ENCODE results near the gene MYMK.

MYMK gene

DNA sequence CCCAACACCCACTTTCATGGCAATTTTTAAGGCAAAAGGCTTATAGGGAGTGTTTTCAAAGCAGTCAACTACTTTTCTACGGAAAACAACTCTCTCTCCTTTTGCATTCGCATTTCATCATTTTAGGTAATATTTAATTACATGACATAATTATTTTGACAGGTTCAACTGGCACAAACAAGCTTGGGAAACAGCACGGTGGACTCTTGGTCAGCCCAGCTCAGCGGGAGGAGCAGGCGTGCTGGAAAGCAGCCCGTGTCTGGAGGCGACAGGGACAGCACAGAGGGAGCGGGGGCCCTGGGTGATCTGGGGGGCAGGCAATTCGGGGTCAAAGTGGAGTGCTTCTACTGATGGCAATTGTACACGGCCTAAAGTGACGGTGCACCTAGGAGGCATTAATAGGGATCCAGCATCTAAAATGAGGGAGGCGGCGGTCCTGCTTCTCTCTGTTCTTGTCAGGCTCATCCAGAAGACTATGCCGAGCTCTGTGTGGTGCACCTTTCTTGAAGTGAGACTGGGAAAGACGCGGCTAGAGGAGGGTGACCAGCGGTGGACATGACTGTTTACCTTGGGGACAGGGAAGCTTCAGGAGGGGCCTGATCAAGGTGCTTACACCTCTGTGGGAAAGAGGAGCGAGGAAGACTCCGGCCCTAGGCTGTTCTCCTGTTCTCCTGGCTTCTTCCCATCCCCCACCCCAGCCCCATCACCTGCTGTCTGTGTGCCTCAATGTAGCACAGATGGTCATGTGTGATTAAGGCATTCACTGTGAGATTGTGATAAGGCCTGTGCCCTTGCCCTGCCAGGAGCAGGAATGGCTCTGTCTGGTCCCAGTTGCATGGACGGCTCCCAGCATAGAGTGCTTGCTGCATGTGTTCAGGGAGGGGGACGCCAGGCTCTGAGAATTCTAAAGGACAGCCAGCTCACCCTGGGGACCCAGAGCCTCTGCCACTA lies 3.4 kb downstream of the MYMK start:
- no peak for DNase-seq (ENCODE audit: low spot score)
- TF ChIP-seq, protein P1, sequence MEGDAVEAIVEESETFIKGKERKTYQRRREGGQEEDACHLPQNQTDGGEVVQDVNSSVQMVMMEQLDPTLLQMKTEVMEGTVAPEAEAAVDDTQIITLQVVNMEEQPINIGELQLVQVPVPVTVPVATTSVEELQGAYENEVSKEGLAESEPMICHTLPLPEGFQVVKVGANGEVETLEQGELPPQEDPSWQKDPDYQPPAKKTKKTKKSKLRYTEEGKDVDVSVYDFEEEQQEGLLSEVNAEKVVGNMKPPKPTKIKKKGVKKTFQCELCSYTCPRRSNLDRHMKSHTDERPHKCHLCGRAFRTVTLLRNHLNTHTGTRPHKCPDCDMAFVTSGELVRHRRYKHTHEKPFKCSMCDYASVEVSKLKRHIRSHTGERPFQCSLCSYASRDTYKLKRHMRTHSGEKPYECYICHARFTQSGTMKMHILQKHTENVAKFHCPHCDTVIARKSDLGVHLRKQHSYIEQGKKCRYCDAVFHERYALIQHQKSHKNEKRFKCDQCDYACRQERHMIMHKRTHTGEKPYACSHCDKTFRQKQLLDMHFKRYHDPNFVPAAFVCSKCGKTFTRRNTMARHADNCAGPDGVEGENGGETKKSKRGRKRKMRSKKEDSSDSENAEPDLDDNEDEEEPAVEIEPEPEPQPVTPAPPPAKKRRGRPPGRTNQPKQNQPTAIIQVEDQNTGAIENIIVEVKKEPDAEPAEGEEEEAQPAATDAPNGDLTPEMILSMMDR (IDR thresholded peaks at IDR 0.05; ENCODE audit: borderline replicate concordance, control extremely low read depth, extremely low read depth, insufficient read depth, missing control alignments), result no peak
- in situ Hi-C loops (cut with MboI; ENCODE audit: low sequenced_read_pairs, unreplicated experiment), result no loop called here

DNA sequence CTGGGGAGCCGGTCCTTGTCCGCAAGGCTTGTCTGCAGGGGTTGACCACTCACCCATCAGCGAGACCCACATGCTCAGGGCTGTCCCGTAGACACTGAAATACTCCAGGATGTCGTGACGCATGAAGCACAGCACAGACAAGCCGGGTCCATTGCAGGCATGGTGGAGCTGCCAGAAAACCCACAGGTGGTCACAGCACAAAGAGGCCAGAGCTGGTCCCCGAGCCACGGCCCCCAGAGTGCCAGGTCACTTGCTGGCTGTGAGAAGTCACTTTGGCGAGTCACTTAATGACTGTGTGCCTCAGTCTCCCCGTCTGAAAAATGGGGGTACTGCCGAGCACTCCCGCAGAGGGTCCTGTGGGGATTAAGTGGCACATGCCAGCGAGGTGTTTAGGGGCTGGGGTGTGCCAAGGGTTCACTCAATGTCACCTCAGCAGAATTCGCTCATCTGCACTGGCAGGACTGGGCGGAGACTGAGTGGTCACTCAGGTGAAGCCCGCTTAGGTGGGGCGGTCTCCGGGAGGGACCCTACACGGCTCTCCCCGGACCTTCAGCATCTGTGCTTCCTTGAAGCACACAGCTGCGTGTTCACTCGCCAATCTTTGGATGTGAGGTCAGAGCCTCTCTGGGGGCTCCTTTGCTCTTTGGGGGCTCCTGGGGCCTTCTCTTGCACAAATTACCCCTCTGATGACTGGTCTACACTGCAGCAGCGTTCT lies 4.5 kb downstream of the MYMK start:
- no peak for DNase-seq (ENCODE audit: low spot score)

DNA sequence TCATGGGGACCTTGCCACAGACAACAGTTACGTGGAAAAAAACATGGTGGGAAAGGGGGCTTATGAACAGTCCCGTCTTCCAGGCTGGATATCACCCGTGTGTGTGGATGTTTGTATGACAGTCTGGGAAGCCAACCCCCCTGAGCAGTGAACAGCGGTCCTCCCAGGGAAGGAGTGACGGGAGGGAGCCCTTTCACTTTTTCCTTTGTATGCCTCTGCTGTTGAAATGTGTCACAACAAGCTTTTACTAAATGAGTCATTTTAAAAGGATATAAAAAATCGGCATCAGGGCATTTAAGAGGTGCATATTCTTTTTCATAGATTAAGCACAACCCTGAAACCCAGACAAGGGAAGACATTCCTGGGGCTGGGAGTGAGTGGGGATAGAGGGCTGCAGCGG lies 5.1 kb downstream of the MYMK start:
- TF ChIP-seq, protein P1 (IDR thresholded peaks at IDR 0.05; ENCODE audit: borderline replicate concordance, control extremely low read depth, extremely low read depth, insufficient read depth, missing control alignments), result no peak
- in situ Hi-C loops (cut with MboI; ENCODE audit: low sequenced_read_pairs, unreplicated experiment), result no loop called here
- DNase-seq (ENCODE audit: low spot score), result no peak

More for the DNA sequence above, 4.5 kb downstream of the MYMK start:
- in situ Hi-C loops (cut with MboI; ENCODE audit: low sequenced_read_pairs, unreplicated experiment), result no loop called here
- TF ChIP-seq, protein P1 (IDR thresholded peaks at IDR 0.05; ENCODE audit: borderline replicate concordance, control extremely low read depth, extremely low read depth, insufficient read depth, missing control alignments), result no peak

DNA sequence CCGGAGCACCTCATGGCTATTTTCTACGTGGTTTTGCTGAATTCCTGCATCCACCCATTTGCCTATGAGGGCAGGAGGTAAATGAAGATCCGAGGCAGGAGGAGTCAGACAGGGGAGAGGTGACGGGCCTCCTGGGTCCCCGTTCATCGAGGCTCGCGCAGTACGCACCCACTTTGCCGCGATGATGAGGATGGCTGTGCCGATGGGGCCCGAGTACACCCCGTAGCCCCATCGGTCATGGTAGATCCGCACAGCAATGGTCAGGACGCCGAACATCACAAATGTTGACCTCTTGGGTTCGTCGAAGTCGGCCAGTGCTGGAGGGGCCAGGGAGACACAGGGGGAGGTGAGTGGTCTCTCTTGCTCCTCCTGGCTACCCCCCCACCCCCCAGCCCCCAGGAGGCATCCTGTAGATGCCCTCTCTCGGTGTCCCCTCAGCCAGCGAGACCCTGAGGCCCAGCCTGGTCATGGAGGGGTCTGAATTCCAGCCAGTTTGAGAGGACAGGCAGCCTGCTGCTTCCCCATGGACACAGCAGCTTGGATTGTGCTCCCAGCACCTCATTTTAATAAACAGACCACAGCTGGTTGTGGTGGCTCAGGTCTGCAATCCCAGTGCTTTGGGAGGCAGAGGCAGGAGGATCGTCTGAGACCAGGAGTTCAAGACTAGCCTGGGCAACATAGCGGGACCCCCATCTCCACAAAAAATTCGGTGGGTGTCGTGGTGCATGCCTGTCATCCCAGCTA lies 5.9 kb downstream of the MYMK start:
- in situ Hi-C loops (cut with MboI; ENCODE audit: low sequenced_read_pairs, unreplicated experiment), result no loop called here
- TF ChIP-seq, protein P1 (IDR thresholded peaks at IDR 0.05; ENCODE audit: borderline replicate concordance, control extremely low read depth, extremely low read depth, insufficient read depth, missing control alignments), result no peak
- DNase-seq (ENCODE audit: low spot score), result no peak

DNA sequence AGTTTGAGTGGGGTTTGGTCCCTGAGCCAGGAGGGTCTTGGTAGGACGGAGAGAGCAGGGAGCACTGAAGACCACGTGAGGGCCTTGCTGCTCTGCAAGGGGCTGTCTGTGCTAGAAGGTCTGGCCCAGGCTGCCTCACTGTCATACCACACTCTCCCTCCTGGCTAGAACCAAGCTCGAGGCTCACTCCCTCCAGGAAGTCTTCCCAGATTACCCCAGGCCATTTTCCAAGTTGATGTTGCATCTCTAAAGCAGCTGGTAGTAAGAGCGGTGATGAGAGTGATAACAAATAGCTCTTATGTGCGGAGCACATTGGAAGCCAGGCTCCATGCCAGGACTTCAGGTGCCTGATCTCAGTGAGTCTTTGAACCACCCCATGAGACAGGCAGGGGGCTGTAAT lies 6.6 kb downstream of the MYMK start:
- in situ Hi-C loops (cut with MboI; ENCODE audit: low sequenced_read_pairs, unreplicated experiment), result no loop called here

More for the DNA sequence above, 6.6 kb downstream of the MYMK start:
- no peak for DNase-seq (ENCODE audit: low spot score)
- TF ChIP-seq, protein P1 (IDR thresholded peaks at IDR 0.05; ENCODE audit: borderline replicate concordance, control extremely low read depth, extremely low read depth, insufficient read depth, missing control alignments), result no peak
